ENCODE results near the gene MYG1. TPM values are rescaled to one million over a fixed set of nuclear protein-coding genes. Genes with fewer than 3 reads are reported as not detected.
"Not testable (repeated sequence)": the region's sequence is repeated elsewhere in the genome, so short reads cannot be mapped to it uniquely, and the experiment has no call there.

Gene MYG1
- total RNA-seq, 1 donor from 2014 or later, result 29.5 TPM

- no peak for DNase-seq (ENCODE audit: low read depth in 2 of 2)
Measured at GRCh38 chr12:53279888-53280498, 19.5 kb upstream of the MYG1 start.

GRCh38 chr12:53286448-53286847, 13.0 kb upstream of the MYG1 start:
- DNase-seq (ENCODE audit: low read depth in 2 of 2), result no peak

GRCh38 chr12:53287741-53288216, 11.7 kb upstream of the MYG1 start:
- peak; percentile 43 to 70 for DNase-seq (ENCODE audit: low read depth in 2 of 2)

GRCh38 chr12:53288322-53288721, 11.2 kb upstream of the MYG1 start:
- no peak for DNase-seq (ENCODE audit: low read depth in 2 of 2)

GRCh38 chr12:53289891-53290290, 9.6 kb upstream of the MYG1 start:
- DNase-seq (ENCODE audit: low read depth in 2 of 2), result peak in 1 of 2 donors; percentile 43

- no peak for DNase-seq (ENCODE audit: low read depth in 2 of 2)
Measured at GRCh38 chr12:53290661-53291060, 8.8 kb upstream of the MYG1 start.

GRCh38 chr12:53292426-53292825, 7.1 kb upstream of the MYG1 start:
- no peak for DNase-seq (ENCODE audit: low read depth in 2 of 2)

GRCh38 chr12:53295070-53295890, 4.2 kb upstream of the MYG1 start, which contains the start of gene PFDN5:
TSS of gene PFDN5 (plus strand) at chr12:53295542. CDS start at chr12:53295568, 26 bp downstream.
- peak; percentile 87 to 93 for DNase-seq (ENCODE audit: low read depth in 2 of 2)

GRCh38 chr12:53295891-53296219, 3.6 kb upstream of the MYG1 start:
- DNase-seq (ENCODE audit: low read depth in 2 of 2), result no peak

GRCh38 chr12:53297106-53297505, 2.4 kb upstream of the MYG1 start:
- not testable (repeated sequence) for DNase-seq (ENCODE audit: low read depth in 2 of 2)

GRCh38 chr12:53298164-53298563, 1.3 kb upstream of the MYG1 start:
- no peak for DNase-seq (ENCODE audit: low read depth in 2 of 2)

- peak; percentile 51 to 66 for DNase-seq (ENCODE audit: low read depth in 2 of 2)
Measured at GRCh38 chr12:53299101-53299453, 418 bp upstream of the MYG1 start.

GRCh38 chr12:53300187-53300586, 692 bp downstream of the MYG1 start:
- DNase-seq (ENCODE audit: low read depth in 2 of 2), result peak in 1 of 2 donors; percentile 21

GRCh38 chr12:53302903-53303302, 3.4 kb downstream of the MYG1 start:
- DNase-seq (ENCODE audit: low read depth in 2 of 2), result no peak

GRCh38 chr12:53306826-53307225, 7.3 kb downstream of the MYG1 start:
- DNase-seq (ENCODE audit: low read depth in 2 of 2), result no peak

GRCh38 chr12:53308276-53308675, 8.8 kb downstream of the MYG1 start:
- DNase-seq (ENCODE audit: low read depth in 2 of 2), result no peak

- no peak for DNase-seq (ENCODE audit: low read depth in 2 of 2)
Measured at GRCh38 chr12:53313996-53314395, 14.5 kb downstream of the MYG1 start.

- no peak for DNase-seq (ENCODE audit: low read depth in 2 of 2)
Measured at GRCh38 chr12:53320352-53321195, 21.1 kb downstream of the MYG1 start.

GRCh38 chr12:53324113-53324778, 24.8 kb downstream of the MYG1 start:
- DNase-seq (ENCODE audit: low read depth in 2 of 2), result no peak

- peak; percentile 63 to 91 for DNase-seq (ENCODE audit: low read depth in 2 of 2)
Measured at GRCh38 chr12:53324779-53325510, 25.4 kb downstream of the MYG1 start.

Measured in dermis microvascular lymphatic vessel endothelial cell (primary cell).